ENCODE data around the gene CHCHD3. TPM values are rescaled to one million over a fixed set of nuclear protein-coding genes. Genes with fewer than 3 reads are reported as not detected.

The CHCHD3 gene
- total and polyA plus RNA-seq, 2 of the 4 experiments (the other 2 are of a cell fraction) = 56.9 to 141 TPM

GRCh38 chr7:132756484-132756990 lies 325.4 kb downstream of the CHCHD3 start:
- Histone ChIP-seq H2BK120ac (ENCODE audit: low read depth, low read length) (no peak overlapping the region), H3K14ac (replicated peaks; ENCODE audit: low read depth, low read length) (no peak overlapping the region), H3K23ac (ENCODE audit: low read depth, low read length) (no peak overlapping the region), H3K56ac (ENCODE audit: extremely low read depth, insufficient read depth, low read length) (no peak overlapping the region), H3K4me2 (ENCODE audit: low read depth, low read length) (no peak overlapping the region), H4K20me1 (ENCODE audit: insufficient read depth, low read length) (no peaks in the 10 kb centered on the region), H4K8ac (ENCODE audit: low read depth in 2 of 2, low read length in 2 of 2) (no peak overlapping the region), H3K4me1 (ENCODE audit: control insufficient read depth, insufficient read depth, low read length) (no peaks in the 10 kb centered on the region), H4K91ac (ENCODE audit: insufficient read depth, low read depth, low read length) (no peak overlapping the region), H2BK15ac (ENCODE audit: low read depth, low read length) (no peak overlapping the region), H2AFZ (replicated peaks; ENCODE audit: low read length, poor library complexity) (no peak overlapping the region), H2BK5ac (ENCODE audit: low read depth, low read length, poor library complexity, severe bottlenecking) (no peak overlapping the region), H3K27ac (ENCODE audit: insufficient read depth, low read length) (no peak overlapping the region), H2AK9ac (replicated peaks; ENCODE audit: low read depth, low read length, poor library complexity) (no peak overlapping the region), H3K36me3 (ENCODE audit: control insufficient read depth, insufficient read depth, low read length) (no peaks in the 10 kb centered on the region), H3K4ac (ENCODE audit: low read depth, low read length) (no peak overlapping the region), H3K27me3 (ENCODE audit: control insufficient read depth, insufficient read depth, low read length) (peaks cover 55% of the 10 kb centered on the region), H3K79me1 (ENCODE audit: low read depth in 1 of 2, low read length in 2 of 2) (no peaks in the 10 kb centered on the region), H3K4me3 (ENCODE audit: insufficient read depth, low read depth, low read length) (no peak overlapping the region), H3K9me1 (ENCODE audit: insufficient read depth, low read length) (no peaks in the 10 kb centered on the region; the same call in 1 of the 2 replicates), H3K9ac (ENCODE audit: low read depth, low read length) (no peak overlapping the region), H4K5ac (ENCODE audit: low read depth, low read length) (no peak overlapping the region), H2AK5ac (ENCODE audit: low read depth, low read length) (no peak overlapping the region), H3K18ac (ENCODE audit: low read depth, low read length) (no peak overlapping the region), H2BK20ac (ENCODE audit: low read depth, low read length) (no peak overlapping the region), H3K9me3 (ENCODE audit: control insufficient read depth, insufficient read depth, low read length) (peaks cover 10% of the 10 kb centered on the region)
- ATAC-seq (ENCODE audit: low read depth) = no peak
- BruUV-seq (replicated peaks) = no TSS peak
- ChIA-PET POLR2A (ENCODE audit: unreplicated experiment) (no interaction called here), CTCF (no interaction called here)
- WGBS, 2 experiments (ENCODE audit: extremely low coverage in 2 of 2, insufficient read length in 1 of 2) = 92% methylated on average over 2 of the region's 5 CpGs; no CpG with 5 or more reads in 1 of the 2 experiments
- no peak for DNase-seq
- dilution Hi-C loops (cut with HindIII; ENCODE audit: low sequenced_read_pairs, unreplicated experiment) = no loop called here
- intact Hi-C loops (cut with micrococcal nuclease) = no loop called here
- in situ Hi-C loops (cut with MboI; ENCODE audit: low sequenced_read_pairs) = no loop called here
- no peak for TF ChIP-seq BHLHE40 (IDR thresholded peaks at IDR 0.05; ENCODE audit: low read depth, low read length)
- TF ChIP-seq MAZ (IDR thresholded peaks at IDR 0.05; ENCODE audit: borderline replicate concordance, low read depth, low read length) = no peak
- no peak for TF ChIP-seq MXI1 (IDR thresholded peaks at IDR 0.05; ENCODE audit: borderline replicate concordance, low read depth, low read length)
- no peak for TF ChIP-seq POLR2A (IDR thresholded peaks at IDR 0.05; ENCODE audit: low read depth, low read length)
- TF ChIP-seq CHD1 (IDR thresholded peaks at IDR 0.05; ENCODE audit: low read depth, low read length) = no peak
- TF ChIP-seq CTCF (conservative IDR thresholded peaks at IDR 0.05; ENCODE audit: low read depth, low read length) = no peak
